Erythroblast (primary cell): Measurements from ENCODE around the gene SACM1L.

ENCODE experiments used
- DNase-seq, 2 experiments: peaks; one replicate each; lab custom pipeline; 2025; lab: John Stamatoyannopoulos, UW
- GATA1 ChIP-seq: IDR thresholded peaks from 2 replicates; pipeline ENCODE4 v1.6.1; 2011; ENCODE audit warnings: low read depth, mild to moderate bottlenecking, control low read depth, low read length, moderate library complexity
- POLR2A ChIP-seq: IDR thresholded peaks from 2 replicates; pipeline ENCODE4 v1.6.1; 2011; ENCODE audit warnings: mild to moderate bottlenecking, low read length

SACM1L gene

DNA sequence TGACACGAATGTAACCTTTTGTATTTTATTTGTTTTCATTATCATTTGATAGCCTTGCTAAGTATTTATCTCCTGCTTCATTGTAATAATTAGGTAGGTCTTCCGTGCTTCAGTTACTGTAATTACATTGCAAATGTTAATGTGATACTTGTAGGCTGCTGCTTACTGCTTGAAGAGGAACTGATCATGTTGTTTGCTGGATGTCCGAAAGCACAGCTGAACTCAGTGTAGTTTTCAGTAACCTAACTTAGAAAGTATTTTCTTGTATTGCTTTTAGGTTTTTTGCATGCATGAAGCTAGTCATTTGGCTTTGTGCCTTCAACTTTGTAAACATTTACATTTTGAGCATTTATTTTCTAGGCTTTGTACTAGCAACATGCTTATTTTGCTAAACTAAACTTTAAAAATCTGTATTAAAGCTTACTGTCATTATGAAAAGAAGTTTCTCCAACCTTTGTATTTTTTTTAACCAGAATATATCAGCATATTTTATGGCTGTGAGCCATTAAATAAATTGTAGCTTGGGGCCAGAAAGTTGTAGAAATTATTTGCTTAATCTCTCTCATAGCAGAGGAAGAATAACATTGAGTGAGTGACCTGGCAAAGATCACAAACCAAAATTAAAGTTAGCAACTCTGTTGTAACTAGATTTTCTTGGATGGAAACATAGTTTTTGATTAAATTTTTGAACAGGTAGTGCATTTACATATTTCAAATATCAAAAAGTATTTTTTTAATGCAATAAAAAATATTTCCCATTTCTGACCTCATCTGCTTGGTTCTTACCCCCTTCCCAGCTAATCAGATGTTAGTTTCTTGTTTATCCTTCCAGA is 30.7 kb downstream of the SACM1L start:
- no peak for DNase-seq
- TF ChIP-seq POLR2A (no peak), GATA1 (no peak)

DNA sequence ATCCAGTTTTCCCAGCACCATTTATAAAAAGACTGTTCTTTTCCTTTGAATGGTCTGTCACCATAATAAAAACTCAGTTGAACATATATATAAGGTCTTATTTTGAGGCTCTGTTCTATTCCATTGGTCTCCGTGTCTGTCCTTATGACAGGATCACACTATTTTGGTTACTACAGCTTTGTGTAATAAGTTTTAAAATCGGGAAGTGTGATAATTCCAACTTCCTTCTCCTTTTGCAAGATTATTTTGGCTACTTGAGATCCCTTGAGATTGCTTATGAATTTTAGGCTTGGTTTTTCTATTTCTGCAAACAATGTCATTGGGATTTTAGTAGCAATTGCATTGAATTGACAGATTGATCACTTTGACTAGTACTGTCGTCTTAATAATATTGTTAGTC is 35.7 kb downstream of the SACM1L start:
- TF ChIP-seq POLR2A (no peak), GATA1 (no peak)

DNA sequence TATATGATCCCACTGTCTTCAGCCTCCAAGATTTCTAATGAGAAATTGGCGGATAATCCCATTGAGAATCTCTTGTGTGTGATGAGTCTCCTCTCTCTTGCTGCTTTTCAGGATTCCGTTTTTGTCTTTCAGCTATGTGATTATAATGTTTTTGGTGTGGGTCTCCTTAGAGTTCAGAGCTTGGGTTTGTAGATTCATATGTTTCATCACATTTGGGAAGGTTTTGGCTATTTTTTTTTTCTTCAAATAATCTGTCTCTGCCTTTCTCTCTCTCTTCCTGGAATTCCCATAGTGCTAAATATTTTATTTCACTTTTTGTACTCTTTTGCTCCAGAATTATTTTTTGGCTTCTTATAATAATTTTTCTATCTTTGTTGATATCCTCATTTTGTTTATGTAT is 40.4 kb downstream of the SACM1L start:
- DNase-seq: no peak
- no peak for TF ChIP-seq POLR2A
- no peak for TF ChIP-seq GATA1

More for the DNA sequence above, 35.7 kb downstream of the SACM1L start:
- DNase-seq: no peak

DNA sequence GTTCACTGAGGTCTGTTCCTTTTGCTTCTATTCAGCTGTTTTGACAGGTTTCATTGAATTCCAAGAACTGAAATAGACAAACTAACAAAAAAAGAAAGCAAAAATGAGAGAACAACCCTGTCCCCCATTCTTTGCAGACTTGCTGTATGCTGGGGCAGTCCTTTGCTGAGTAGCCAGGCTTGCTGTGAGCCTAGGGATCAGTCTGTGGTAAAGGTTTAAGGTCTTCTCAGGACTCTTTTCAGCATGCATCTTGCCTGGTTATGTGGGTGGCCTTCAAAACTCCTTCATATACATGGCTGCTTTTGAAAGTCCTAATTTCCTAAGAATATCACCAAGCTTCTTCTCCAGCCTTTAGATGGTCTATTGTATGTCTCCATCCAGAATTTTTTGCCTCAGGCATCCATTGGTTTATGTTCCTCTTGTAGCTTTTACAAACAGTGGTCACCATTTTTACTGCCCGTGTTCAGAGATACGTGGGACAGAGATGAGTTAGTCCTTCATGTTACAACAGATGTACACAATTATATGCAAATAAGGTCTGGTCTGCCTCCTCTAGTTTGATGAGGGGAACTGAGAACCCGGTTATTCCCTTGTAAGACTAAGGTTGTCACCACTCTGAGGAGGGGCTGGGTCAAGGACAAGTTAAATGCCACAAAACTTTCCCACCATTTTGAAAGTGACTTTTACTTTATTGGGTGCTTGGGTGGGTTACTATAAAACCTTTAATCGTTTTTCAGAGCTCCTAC is 41.4 kb downstream of the SACM1L start:
- DNase-seq: no peak
- TF ChIP-seq POLR2A (no peak), GATA1 (no peak)

DNA sequence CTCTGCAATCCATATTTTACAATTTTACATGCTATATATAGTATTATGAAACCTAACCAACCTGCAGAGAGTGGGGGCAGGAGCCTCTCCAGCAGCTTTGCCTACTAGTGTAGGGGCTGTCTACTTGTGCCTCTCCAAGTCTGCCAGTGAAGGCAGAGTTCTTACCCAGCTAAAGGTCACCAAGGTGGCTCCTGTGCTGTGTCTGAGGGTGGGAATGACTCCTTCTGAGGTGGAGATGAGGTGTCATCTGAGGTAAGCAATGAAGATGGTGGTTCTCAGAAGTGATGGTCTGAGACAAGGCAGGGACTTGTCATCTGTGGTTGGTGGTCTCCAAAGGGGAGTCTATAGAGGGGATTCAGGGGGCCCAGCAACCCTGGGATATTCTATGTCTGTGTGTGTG is 47.5 kb downstream of the SACM1L start:
- no peak for DNase-seq
- TF ChIP-seq GATA1 (no peak), POLR2A (no peak)

DNA sequence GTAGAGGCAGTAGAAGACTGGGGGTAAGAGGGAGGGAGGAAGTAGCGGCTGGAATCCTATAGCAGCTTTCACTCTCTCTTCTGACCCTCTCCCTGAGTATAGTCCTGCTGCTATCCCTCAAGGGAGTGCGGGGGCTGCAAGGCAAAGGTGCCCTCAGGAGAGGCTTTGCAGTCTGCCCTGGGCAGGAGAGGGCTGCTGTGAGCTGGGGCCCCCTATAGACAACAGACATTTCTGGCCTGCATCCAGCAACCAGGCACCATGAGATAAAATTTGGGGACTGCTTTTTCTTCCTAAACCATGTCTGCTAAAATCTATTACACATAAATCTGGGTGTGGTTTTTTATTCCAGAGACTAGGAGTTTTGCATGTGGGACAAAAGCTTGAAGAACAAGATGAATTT is 48.0 kb downstream of the SACM1L start:
- DNase-seq: peak; percentile 39 to 46
- TF ChIP-seq GATA1: no peak
- TF ChIP-seq POLR2A: no peak

DNA sequence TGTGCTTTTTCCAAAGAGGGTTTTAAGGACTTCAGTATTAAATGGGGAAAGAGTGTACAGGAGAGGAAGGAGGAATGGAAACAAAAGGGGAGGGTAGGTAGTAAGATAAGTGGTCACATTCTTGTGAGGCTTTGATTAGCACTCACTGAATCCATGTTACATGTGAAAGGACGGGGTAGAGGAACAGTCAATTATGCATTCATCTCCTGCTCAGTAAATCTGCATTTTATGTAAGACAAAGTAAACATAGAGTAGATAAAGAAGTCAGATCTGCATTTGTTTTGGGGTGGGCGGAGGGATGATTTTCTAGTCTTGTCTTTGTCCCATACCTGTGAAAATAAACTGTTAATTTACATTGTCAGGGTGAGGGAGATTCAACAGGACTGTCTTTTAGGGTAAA is 50.8 kb downstream of the SACM1L start:
- TF ChIP-seq POLR2A: no peak
- no peak for TF ChIP-seq GATA1
- no peak for DNase-seq

DNA sequence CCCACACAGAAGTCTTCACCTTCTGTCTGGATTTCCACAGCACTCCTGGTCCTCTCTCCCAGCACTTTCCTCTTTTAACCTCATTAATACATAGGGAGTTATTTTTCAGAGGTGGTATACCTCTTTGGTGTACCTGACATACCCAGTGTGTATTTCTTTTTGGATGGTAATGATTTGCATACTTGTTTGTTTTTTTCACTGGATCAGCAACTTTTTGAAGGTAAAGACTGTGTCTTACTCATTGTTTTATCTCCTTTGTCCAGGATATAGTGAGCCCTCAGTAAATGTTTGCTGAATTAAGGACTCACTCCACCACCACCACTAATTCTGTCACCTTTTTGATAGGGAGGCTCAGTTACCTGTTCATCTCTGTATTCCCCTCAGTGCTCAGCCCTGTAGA is 52.1 kb downstream of the SACM1L start:
- no peak for DNase-seq
- TF ChIP-seq GATA1 (no peak), POLR2A (no peak)

DNA sequence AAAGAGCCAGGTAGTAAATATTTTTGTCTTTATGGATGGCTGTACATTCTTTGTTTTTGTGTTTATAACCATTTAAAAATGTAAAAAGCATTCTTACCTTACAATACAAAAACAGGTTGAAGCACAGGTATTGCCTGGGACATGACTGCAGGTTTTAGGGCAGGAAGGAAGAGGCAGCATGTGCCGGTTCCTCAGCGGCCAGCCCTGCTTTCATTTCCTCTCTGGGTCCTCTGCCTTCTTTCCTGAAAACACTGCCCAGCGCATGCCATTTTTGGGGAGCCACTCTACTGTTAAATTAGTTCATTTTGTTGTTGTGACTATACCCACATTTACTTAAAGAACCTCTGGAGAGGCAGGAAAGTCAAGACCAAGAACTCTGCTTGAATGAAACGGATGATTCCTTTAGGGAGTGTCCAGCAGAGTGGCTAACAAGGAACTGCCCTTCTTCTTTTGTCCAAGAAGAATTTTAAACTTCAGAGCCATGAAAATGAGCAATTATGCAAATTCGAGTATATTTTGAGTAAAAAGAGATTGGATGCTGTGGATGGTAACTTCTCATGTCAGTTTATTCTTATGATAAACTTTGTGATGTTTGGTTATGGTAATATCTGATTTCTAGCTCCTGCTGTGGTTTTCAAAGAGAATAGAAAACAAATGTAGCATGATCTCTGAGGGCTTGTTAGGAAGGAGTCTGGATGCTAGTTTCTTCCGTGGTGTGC is 52.7 kb downstream of the SACM1L start:
- TF ChIP-seq GATA1 (no peak), POLR2A (no peak)
- no peak for DNase-seq

DNA sequence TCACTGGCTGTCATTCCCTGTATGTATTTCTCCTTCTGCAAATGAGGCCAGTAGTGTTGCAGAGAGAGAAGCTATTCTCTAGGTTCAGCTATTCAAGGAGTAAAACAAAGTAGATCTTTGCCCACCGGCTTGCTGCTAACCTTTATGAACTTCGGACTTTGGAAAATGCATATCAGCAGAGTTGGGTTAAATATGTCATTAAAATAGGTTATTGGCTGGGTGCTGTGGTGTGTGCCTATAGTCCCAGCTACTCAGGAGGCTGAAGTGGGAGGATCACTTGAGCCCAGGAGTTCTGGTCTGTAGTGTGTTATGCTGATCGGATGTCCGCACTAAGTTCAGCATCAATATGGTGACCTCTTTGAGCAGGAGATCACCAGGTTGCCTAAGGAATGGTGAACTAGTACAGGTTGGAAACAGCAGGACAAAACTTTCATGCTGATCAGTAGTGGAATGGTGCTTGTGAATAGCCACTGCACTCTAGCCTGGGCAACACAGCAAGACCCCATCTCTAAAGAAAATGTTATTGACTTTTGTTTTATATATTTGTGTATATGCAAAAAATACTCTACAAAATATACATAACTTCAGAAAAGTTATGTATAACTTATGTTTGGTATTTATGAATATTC is 53.4 kb downstream of the SACM1L start:
- TF ChIP-seq GATA1: no peak
- no peak for TF ChIP-seq POLR2A
- no peak for DNase-seq

DNA sequence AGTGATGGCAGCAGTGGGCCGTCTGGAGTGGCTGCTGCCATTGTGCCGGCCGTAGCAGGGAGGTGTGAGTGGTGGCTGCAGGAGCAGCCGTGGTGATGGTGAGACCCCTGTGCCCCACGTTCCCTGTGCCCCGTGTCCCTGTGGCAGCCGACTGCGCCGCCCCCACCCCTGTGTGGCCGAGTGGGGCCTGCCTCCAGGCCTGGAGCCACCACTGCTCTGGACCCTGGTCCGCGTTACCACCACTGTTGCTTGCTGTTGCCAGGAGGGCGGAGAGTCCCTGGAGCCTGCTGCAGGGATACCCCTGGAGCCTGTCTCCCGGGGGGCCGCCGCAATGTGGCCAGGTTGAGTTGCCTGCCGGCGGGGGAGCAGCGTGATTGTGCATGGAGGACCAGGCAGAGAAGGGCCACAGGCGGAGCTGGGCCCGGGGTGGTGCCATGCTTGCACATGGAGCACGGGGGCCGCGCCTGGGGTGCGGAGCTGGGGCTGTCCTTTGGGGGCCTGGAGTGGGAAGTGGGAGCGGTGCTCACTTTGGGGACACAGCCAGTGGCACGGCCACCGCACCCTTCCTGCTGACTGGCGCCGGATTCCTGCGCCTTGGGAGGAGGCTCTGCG is 57.1 kb downstream of the SACM1L start:
- no peak for DNase-seq
- TF ChIP-seq GATA1 (no peak), POLR2A (no peak)

DNA sequence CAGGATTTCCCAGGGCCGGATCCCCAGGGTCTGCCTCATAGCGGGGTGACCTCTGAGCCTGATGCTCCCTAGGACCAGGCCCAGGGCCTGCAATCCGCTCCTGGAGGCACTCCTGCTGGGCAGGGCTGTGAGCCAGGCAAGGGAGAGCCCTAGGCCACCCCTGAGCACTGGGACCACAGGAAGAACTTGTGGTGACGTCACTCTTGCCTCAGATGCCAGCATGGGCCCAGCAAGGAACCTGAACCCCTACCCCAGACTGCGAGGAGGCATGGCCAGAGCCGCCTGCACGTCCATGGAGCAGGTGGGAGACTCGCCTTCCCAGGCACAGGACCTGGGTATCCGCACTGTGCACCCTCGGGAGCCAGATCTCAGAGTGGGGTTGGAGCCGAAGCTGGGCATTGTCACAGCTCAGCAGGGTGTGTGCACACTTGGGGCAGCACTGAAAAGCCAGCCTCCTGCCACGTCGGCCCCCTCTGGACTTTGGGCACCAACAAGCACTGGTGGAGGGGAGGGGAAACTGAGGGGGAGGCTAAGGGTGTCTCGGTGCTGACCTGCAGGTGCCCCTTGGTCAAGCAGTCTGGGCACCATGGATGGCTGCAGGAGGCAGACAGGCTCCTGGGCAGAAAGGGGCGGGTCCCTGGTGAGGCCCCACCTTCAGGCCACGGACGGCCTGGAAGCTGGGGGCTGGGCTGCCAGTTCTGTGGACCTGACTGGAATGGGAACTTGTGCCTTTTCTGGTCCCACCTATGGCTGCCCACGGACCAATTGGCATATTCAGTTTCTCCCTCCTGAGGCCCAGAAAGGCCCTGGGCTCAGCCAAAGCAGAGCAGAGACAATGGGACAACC is 57.8 kb downstream of the SACM1L start:
- no peak for TF ChIP-seq POLR2A
- no peak for TF ChIP-seq GATA1
- no peak for DNase-seq

DNA sequence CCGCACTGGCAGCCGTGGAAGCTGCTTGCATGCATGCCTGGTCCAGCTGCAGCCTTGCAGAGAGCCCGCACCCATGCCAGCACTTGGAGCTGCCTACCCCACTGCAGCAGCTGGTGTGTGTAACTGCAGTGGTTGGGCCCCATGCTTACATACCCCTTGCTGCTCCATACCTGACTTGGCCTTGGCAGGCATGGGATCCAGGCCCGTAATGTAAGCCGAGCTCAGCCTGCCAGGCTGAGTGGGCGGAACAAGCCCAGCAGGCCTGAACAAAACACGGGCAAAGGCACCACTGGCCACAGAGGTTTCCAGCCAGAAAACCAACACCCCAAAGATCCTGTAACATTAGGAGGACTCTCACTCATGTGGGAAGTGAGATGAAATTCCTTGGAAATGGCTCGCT is 58.9 kb downstream of the SACM1L start:
- DNase-seq: no peak
- TF ChIP-seq POLR2A (no peak), GATA1 (no peak)

DNA sequence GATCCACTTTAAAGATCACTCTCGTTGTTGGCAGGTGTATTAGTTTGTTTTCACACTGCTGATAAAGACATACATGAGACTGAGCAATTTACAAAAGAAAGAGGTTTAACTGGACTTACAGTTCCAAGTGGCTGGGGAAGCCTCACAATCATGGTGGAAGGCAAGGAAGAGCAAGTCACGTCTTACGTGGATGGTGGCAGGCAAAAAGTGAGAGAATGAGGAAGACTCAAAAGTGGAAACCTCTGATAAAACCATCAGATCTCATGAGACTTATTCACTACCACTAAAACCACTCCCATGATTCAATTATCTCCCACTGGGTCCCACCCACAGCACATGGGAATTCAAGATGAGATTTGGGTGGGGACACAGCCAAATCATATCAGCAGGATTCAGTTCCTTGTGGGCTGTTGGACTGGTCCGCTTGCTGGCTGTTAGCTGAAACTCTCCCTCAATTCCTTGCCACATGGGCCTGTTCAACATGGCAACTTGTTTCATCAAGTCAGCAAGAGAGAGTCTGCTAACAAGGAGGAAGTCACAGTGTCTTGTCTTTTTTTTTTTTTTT is 59.9 kb downstream of the SACM1L start:
- DNase-seq: peak in 1 of 2 experiments; percentile 43
